ENCODE data around the gene GAS7.
A peak's percentile ranks its signal among the peaks of the same experiment; 100 is the strongest.

GAS7 gene

DNA sequence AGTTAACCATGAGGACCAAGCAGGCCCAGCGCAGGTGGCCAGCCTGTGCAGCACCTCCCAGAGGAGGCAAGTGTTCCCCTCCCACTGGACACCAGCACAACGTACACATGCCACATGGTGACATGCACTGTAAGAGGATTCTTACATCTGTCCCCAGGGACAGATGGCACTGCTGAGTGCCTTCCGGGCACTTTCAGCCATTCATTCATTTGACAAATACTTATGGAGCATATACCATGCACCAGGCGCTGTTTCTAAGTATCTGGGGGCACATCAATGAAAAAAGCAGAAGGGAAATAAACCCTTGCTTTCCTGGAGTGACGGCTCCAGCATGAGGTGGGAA lies 79.6 kb downstream of the GAS7 start:
- TF ChIP-seq, protein P1, sequence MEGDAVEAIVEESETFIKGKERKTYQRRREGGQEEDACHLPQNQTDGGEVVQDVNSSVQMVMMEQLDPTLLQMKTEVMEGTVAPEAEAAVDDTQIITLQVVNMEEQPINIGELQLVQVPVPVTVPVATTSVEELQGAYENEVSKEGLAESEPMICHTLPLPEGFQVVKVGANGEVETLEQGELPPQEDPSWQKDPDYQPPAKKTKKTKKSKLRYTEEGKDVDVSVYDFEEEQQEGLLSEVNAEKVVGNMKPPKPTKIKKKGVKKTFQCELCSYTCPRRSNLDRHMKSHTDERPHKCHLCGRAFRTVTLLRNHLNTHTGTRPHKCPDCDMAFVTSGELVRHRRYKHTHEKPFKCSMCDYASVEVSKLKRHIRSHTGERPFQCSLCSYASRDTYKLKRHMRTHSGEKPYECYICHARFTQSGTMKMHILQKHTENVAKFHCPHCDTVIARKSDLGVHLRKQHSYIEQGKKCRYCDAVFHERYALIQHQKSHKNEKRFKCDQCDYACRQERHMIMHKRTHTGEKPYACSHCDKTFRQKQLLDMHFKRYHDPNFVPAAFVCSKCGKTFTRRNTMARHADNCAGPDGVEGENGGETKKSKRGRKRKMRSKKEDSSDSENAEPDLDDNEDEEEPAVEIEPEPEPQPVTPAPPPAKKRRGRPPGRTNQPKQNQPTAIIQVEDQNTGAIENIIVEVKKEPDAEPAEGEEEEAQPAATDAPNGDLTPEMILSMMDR (IDR thresholded peaks at IDR 0.05; ENCODE audit: low read depth, low read length): no peak
- H3K4me3 ChIP-seq (replicated peaks in 1 of 2; ENCODE audit: low read depth in 2 of 2, low read length in 2 of 2): no peak overlapping the region
- DNase-seq (ENCODE audit: low read depth in 2 of 2): no peak

DNA sequence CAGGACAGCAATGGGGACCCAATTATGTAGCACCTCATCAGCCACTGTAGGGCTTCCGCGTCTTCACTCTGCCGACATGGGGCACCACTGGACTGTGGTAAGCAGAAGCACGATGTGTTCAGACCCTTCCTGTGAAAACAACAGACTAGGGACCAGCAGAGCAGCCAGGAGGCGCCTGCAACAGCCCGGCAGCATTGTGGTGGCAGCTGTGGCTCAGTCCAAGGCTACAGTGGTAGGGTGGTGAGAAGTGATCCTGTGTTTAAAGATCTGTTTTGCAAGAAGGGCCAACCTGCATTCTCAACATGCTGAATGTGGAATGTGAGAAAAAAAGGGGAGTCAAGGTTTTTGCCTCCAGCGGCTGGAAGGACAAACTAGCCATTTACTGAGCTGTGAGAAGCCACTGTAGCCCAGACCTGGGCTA lies 80.8 kb downstream of the GAS7 start:
- TF ChIP-seq, protein P1 (IDR thresholded peaks at IDR 0.05; ENCODE audit: low read depth, low read length): no peak
- no peak for DNase-seq (ENCODE audit: low read depth in 2 of 2)
- H3K4me3 ChIP-seq (replicated peaks in 1 of 2; ENCODE audit: low read depth in 2 of 2, low read length in 2 of 2): no peak overlapping the region

DNA sequence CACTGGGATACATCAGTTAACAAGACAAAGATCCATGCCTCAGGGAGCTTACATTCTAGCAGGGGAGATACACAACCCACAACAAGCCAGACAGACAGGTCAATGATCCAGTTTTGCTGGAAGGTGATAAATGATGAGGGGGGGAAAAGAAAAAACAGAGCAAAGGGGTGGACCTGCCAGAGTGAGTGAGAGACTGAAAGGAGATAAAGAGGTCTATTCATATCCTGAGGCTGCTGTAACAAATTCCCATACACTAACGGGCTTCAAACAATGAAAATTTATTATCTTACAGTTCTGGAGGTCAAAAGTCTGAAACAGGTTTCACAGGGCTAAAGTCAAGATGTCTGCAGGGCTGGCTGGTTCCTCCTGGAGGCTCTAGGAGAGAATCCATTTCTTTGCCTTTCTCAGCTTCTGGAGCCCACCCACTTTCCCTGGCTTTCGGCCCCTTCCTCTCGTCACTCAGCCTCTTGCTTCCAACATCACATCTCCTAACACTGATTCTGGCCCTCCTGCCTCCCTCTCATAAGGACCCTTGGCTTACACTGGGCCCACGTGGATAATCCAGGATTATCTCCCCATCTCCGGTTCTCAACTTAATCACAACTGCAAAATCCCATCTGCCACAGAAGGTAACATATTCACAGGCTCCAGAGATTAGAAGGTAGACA lies 81.5 kb downstream of the GAS7 start:
- TF ChIP-seq, protein P1 (IDR thresholded peaks at IDR 0.05; ENCODE audit: low read depth, low read length): no peak
- H3K4me3 ChIP-seq (replicated peaks in 1 of 2; ENCODE audit: low read depth in 2 of 2, low read length in 2 of 2): no peak overlapping the region
- no peak for DNase-seq (ENCODE audit: low read depth in 2 of 2)

DNA sequence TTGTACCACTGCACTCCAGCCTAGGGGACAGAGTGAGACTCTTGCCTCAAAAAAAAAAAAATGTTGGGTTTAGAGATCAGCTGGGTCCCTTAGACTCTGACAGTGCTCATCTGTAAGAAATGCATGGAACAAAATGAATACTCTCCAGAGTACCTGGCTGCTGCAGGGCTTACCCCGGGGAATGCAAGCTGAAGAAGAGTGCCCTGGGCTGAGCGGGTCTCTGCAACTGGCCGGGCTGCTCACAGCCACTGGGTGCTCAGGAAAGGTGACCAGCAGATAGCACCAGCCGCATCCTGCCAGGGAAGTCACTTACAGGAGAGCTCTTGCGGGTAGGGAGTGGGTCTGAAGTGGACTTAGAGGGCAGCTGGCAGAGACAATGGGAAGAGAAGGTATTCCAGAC lies 82.1 kb downstream of the GAS7 start:
- H3K4me3 ChIP-seq (replicated peaks in 1 of 2; ENCODE audit: low read depth in 2 of 2, low read length in 2 of 2): no peak overlapping the region
- TF ChIP-seq, protein P1 (IDR thresholded peaks at IDR 0.05; ENCODE audit: low read depth, low read length): no peak
- DNase-seq (ENCODE audit: low read depth in 2 of 2): no peak

- TF ChIP-seq, protein P1 (IDR thresholded peaks at IDR 0.05; ENCODE audit: low read depth, low read length): no peak
- peak; percentile 35 to 49 for DNase-seq (ENCODE audit: low read depth in 2 of 2)
- H3K4me3 ChIP-seq (replicated peaks in 1 of 2; ENCODE audit: low read depth in 2 of 2, low read length in 2 of 2): no peak overlapping the region
Measured at GRCh38 chr17:10115536-10115932, 82.9 kb downstream of the GAS7 start.

DNA sequence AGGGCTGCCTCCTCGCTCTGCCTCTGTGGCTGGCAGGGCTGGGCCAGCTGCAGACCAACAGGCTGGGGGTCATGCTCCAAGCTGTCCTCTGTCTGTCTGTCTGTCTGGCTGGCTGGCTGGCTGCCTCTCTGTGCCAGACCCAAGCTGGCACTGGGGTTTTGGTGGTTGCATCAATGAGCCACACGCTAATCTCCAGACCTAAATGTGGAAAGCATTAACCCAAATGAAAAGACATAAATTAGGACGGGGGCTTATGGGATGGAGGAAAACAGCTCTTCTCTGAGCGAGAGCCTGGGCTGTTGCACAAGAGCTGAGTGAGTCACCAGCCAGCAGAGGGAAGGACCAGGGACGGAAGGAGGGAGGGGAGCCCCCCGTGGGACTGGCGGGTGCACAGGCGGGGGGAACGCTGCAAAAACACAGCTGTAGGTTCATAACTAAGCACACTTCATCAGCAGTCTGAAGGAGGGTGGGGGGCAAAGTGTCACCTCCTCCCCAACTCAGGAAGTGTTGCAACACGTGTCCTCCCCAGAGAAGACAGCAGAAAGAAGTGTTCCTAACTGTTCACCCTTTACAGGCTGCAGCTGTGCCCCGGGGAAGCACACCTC lies 83.4 kb downstream of the GAS7 start:
- H3K4me3 ChIP-seq (replicated peaks in 1 of 2; ENCODE audit: low read depth in 2 of 2, low read length in 2 of 2): peak overlapping the region in 1 of 2 donors; percentile 14
- TF ChIP-seq, protein P1 (IDR thresholded peaks at IDR 0.05; ENCODE audit: low read depth, low read length): no peak
- DNase-seq (ENCODE audit: low read depth in 2 of 2): peak; percentile 91 to 98
